Subcutaneous adipose tissue (tissue), 4 donors: ENCODE measurements around the gene ZKSCAN5. TPM values are rescaled to one million over a fixed set of nuclear protein-coding genes. Genes with fewer than 3 reads are reported as not detected.

Source experiments
- total RNA-seq, 4 donors: library from RNA; depleted of rRNA; stranded (reverse); fragments of >200 nt; gene quantifications; one replicate each; pipeline ENCODE4 v1.1.0, GENCODE V29; 2016
- TF ChIP-seq, protein P1 (sequence below): fragments of 450-650 bp; IDR thresholded peaks from one replicate; pipeline ENCODE4 v1.5.1; 2016; ENCODE audit warnings: low read depth, mild to moderate bottlenecking, control low read depth, antibody characterized with exemption, moderate library complexity

The ZKSCAN5 gene
- total RNA-seq, 4 donors from 2014 or later = 7.0 to 10.0 (median 8.7) TPM

DNA sequence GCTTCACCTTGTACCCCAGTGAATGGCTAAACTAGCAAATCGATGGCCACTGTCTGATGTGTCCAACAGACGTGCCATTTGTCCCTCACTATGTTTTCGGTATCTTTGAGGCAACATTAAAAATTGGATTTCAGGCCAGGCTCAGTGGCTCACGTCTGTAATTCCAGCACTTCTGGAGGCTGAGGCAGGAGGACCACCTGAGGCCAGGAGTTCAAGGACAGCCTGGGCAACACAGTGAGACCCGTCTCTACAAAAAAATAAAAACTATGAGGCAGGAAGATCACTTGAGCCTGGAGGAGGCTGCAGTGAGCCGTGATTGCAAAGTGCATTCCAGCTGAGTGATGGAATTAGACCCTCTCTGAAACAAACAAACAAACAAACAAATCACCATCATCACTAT is 39.5 kb downstream of the ZKSCAN5 start:
- TF ChIP-seq, protein P1, sequence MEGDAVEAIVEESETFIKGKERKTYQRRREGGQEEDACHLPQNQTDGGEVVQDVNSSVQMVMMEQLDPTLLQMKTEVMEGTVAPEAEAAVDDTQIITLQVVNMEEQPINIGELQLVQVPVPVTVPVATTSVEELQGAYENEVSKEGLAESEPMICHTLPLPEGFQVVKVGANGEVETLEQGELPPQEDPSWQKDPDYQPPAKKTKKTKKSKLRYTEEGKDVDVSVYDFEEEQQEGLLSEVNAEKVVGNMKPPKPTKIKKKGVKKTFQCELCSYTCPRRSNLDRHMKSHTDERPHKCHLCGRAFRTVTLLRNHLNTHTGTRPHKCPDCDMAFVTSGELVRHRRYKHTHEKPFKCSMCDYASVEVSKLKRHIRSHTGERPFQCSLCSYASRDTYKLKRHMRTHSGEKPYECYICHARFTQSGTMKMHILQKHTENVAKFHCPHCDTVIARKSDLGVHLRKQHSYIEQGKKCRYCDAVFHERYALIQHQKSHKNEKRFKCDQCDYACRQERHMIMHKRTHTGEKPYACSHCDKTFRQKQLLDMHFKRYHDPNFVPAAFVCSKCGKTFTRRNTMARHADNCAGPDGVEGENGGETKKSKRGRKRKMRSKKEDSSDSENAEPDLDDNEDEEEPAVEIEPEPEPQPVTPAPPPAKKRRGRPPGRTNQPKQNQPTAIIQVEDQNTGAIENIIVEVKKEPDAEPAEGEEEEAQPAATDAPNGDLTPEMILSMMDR = no peak

DNA sequence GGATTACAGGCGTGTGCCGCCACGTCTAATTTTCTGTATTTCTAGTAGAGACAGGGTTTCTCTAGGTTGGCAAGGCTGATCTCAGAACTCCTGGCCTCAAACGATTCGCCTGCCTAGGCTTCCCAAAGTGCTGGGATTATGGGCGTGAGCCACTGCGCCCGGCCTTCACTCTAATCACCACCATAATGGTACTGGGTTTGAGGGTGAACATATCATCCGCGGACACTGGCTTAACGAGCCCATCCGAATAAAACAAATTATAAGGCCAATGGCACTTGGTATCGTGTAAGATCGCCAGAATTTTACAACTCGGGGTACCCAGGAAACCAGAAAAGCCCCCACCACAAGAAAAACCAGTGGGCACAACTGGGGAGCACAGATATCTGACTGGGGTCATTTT is 46.9 kb downstream of the ZKSCAN5 start:
- TF ChIP-seq, protein P1 = no peak

DNA sequence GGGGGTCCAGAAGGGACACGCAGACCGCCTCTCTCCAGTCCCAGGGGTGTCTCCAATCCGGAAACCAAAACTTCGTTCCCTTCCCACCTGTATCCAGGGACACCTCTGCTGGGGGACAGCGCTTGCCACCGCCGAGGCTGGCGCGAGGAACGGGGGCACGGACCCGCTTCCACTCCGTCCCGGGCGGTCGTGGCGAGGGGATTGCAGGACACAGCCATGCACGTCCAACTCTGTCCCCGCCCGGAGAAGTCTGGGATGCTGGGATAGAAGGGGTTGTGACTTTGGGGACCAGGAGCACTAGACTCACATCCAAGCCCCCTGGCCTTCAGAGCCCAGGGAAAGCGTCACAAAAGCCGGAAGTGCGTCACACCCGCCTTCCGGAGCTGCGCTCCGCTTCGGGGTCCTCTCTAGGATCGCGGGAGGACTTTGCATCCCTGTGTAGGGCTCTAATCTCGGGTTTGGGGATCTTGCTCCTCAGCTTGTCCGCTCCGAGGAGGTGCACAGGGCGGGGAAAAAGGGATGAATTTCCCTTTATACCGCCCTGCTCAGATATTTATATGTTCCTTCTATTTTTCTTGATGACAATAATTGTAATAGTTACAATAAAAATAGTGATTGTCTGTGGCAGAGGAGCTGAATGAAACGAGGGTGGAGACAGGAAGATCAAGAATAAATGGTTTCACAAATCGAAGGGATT is 47.5 kb downstream of the ZKSCAN5 start, which contains the start of gene FAM200A:
Gene FAM200A, minus strand, starts transcription at position 348 of the 697 bp plus-strand sequence. CDS start 3,707 bp downstream, outside the sequence.
- TF ChIP-seq, protein P1 = no peak

DNA sequence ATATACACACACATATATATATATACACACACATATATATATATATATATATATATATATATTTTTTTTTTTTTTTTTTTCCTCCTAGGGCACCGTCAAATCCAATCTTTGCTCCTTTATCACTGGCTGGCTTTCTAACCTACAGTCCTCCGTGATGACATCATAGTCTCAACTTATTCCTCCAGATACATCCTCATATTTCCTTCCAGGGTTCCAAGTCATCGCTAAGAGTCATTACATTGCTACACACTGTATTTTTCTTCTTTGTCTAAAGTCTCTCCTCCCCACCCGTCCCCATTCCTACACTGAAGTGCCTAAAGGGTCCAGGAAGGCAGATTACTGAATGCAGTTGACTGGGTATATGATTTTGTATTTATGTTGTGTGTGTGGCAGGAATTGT is 48.6 kb downstream of the ZKSCAN5 start:
- TF ChIP-seq, protein P1 = no peak

DNA sequence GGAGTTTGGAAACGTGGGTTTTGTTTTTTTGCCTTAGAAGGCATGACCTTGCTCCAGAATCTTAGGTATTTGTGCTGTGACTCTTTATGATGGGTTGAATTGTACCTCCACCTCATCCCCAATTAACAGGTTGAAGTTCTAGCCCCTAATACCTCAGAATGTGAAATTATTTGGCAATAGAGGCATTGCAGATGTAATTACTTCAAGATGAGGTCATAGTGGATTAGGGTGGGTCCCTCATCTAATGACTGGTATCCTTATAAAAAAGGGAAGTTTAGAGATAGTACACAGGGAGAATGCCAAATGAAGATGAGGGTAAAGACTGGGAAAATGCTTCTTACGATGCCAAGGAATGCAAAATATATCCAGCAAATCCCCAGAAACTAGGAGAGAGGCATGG is 50.5 kb downstream of the ZKSCAN5 start:
- TF ChIP-seq, protein P1 = no peak

DNA sequence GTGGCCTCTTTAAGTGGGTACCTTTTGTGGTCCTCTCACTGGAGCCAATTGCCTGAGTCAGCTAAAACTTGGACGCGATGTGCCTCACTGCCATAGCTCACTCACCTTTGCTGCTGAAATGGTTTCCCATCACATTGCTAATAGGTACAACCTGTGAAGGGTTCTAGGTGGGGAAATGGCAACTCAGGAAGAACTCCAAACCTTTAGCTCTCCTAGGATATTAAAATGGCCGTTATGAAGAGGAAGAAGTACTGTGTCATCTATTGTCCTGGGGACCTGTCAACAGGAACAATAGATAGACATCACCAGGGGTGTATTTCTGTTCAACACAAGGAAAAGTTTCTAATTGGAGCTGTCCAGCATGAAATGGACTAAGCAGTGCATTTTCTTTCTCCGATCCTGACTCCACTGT is 52.7 kb downstream of the ZKSCAN5 start:
- TF ChIP-seq, protein P1 = no peak

DNA sequence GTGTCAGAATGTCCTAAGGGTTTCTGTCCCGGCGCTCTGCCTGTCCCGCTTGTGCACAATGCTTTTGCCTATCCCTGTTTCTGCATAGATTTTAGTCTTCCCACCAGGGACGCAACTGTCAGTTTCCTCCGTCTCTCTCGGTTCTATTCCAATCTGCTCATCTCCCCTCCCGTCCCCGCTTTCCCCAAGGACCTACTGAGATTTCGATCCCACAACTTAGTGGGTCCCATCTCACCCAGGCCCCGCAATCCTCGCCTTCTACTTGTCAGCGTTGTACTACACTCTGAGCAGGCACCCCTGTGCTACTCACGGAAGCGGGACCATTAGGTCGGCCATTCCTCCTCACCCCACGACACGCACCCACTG is 53.5 kb downstream of the ZKSCAN5 start:
- TF ChIP-seq, protein P1 = no peak
